ENCODE results near the gene ZBED2.

Gene ZBED2

GRCh38 chr3:111595232-111595631 lies at the start of gene ZBED2:
Gene ZBED2 (minus strand): TSS chr3:111595346. CDS start chr3:111594201, 1,145 bp downstream.
- H3K4me2 ChIP-seq (ENCODE audit: low read depth, low read length, poor library complexity, severe bottlenecking): no peak within 1 kb of the TSS
- no peak within 1 kb of the TSS for H2AFZ ChIP-seq (ENCODE audit: low read length)
- no peaks in the 10 kb centered on the region for H4K20me1 ChIP-seq (ENCODE audit: insufficient read depth, low read length, poor library complexity, severe bottlenecking)
- no peak within 1 kb of the TSS for H3K9ac ChIP-seq (ENCODE audit: low read depth, low read length, poor library complexity, severe bottlenecking)
- H3K79me2 ChIP-seq (ENCODE audit: insufficient read depth, low read length): no peaks in the 10 kb centered on the region
- no peak for TF ChIP-seq EZH2phosphoT487 (IDR thresholded peaks at IDR 0.05; ENCODE audit: borderline replicate concordance)
- TF ChIP-seq, protein P1, sequence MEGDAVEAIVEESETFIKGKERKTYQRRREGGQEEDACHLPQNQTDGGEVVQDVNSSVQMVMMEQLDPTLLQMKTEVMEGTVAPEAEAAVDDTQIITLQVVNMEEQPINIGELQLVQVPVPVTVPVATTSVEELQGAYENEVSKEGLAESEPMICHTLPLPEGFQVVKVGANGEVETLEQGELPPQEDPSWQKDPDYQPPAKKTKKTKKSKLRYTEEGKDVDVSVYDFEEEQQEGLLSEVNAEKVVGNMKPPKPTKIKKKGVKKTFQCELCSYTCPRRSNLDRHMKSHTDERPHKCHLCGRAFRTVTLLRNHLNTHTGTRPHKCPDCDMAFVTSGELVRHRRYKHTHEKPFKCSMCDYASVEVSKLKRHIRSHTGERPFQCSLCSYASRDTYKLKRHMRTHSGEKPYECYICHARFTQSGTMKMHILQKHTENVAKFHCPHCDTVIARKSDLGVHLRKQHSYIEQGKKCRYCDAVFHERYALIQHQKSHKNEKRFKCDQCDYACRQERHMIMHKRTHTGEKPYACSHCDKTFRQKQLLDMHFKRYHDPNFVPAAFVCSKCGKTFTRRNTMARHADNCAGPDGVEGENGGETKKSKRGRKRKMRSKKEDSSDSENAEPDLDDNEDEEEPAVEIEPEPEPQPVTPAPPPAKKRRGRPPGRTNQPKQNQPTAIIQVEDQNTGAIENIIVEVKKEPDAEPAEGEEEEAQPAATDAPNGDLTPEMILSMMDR (conservative IDR thresholded peaks at IDR 0.05; ENCODE audit: low read length): no peak
- H3K4me1 ChIP-seq (ENCODE audit: insufficient read depth, low read length, poor library complexity, severe bottlenecking): peaks cover 4% of the 10 kb centered on the region
- no peaks in the 10 kb centered on the region for H3K9me3 ChIP-seq (ENCODE audit: insufficient read depth, low read depth, low read length)
- H3K27me3 ChIP-seq (ENCODE audit: insufficient read depth, low read length, poor library complexity, severe bottlenecking): no peaks in the 10 kb centered on the region
- no peaks in the 10 kb centered on the region for H3K9me2 ChIP-seq (replicated peaks; ENCODE audit: low read depth, low read length)
- H3K36me3 ChIP-seq (ENCODE audit: insufficient read depth, low read length): peaks cover 14% of the 10 kb centered on the region; the same call in 1 of the 2 replicates
- H3F3A ChIP-seq (ENCODE audit: low read depth): no peaks in the 10 kb centered on the region
- H3K4me3 ChIP-seq (ENCODE audit: low read length, poor library complexity, severe bottlenecking): no peak within 1 kb of the TSS

DNA sequence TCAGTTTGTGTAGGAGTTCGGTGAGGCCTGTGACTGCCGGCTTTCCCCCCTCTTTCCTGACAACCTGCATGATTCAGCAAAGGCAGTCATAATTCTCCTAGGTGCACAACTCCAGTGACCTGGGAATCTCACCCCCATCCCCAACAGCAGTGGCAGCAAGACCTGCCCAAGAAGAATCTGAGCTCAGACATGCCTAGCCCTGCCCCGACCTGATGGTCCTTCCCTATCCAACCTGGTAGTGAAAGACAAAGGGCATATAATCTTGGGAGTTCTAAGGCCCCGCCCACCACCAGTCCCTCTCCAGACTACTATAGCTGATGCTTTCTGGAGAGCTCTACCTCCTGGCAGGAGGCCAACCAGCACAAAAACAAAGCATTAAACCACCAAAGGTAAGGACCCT lies 44.2 kb upstream of the ZBED2 start:
- Histone ChIP-seq H3K79me2 (ENCODE audit: insufficient read depth, low read length) (no peaks in the 10 kb centered on the region), H3F3A (ENCODE audit: low read depth) (no peaks in the 10 kb centered on the region), H3K9ac (ENCODE audit: low read depth, low read length, poor library complexity, severe bottlenecking) (no peak overlapping the region), H3K9me2 (replicated peaks; ENCODE audit: low read depth, low read length) (no peaks in the 10 kb centered on the region), H4K20me1 (ENCODE audit: insufficient read depth, low read length, poor library complexity, severe bottlenecking) (no peaks in the 10 kb centered on the region), H2AFZ (ENCODE audit: low read length) (no peak overlapping the region), H3K4me3 (ENCODE audit: low read length, poor library complexity, severe bottlenecking) (no peak overlapping the region), H3K4me1 (ENCODE audit: insufficient read depth, low read length, poor library complexity, severe bottlenecking) (no peaks in the 10 kb centered on the region), H3K4me2 (ENCODE audit: low read depth, low read length, poor library complexity, severe bottlenecking) (no peak overlapping the region), H3K27me3 (ENCODE audit: insufficient read depth, low read length, poor library complexity, severe bottlenecking) (no peaks in the 10 kb centered on the region), H3K36me3 (ENCODE audit: insufficient read depth, low read length) (peaks cover 12% of the 10 kb centered on the region; the same call in 1 of the 2 replicates), H3K9me3 (ENCODE audit: insufficient read depth, low read depth, low read length) (peaks cover under 1% of the 10 kb centered on the region; the same call in 1 of the 2 replicates)
- no peak for TF ChIP-seq EZH2phosphoT487 (IDR thresholded peaks at IDR 0.05; ENCODE audit: borderline replicate concordance)
- TF ChIP-seq, protein P1 (conservative IDR thresholded peaks at IDR 0.05; ENCODE audit: low read length): no peak

DNA sequence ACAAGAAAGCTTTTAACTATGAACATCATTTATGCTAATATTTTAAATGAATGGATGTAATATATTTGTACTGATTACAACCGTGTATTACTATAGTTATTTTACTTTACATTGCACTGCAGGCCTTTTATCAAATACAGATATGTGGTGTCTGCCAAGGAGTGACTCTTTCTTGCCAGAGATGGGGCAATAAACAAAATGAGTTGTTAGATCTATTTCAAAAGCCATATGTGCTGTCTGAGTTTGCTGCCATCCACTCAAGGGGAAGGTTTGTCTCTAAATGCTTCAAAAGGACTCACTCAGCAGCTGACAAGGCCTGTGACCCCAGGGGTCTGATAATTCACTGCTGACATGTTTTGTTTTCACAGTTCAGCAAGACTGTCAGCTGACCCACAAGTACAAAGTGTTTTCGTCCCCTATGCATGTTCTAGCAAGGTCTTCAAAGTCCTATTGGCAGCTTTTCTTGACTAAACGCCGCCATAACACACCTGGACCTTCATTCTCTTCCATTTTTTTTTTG lies 41.3 kb upstream of the ZBED2 start:
- H3K9ac ChIP-seq (ENCODE audit: low read depth, low read length, poor library complexity, severe bottlenecking): no peak overlapping the region
- TF ChIP-seq EZH2phosphoT487 (IDR thresholded peaks at IDR 0.05; ENCODE audit: borderline replicate concordance): no peak
- TF ChIP-seq, protein P1 (conservative IDR thresholded peaks at IDR 0.05; ENCODE audit: low read length): no peak
- H3K4me1 ChIP-seq (ENCODE audit: insufficient read depth, low read length, poor library complexity, severe bottlenecking): no peaks in the 10 kb centered on the region
- no peak overlapping the region for H3K4me3 ChIP-seq (ENCODE audit: low read length, poor library complexity, severe bottlenecking)
- H3K79me2 ChIP-seq (ENCODE audit: insufficient read depth, low read length): no peaks in the 10 kb centered on the region
- no peaks in the 10 kb centered on the region for H4K20me1 ChIP-seq (ENCODE audit: insufficient read depth, low read length, poor library complexity, severe bottlenecking)
- no peak overlapping the region for H3K4me2 ChIP-seq (ENCODE audit: low read depth, low read length, poor library complexity, severe bottlenecking)
- no peaks in the 10 kb centered on the region for H3K9me2 ChIP-seq (replicated peaks; ENCODE audit: low read depth, low read length)
- H3F3A ChIP-seq (ENCODE audit: low read depth): no peaks in the 10 kb centered on the region
- H3K9me3 ChIP-seq (ENCODE audit: insufficient read depth, low read depth, low read length): no peaks in the 10 kb centered on the region
- no peaks in the 10 kb centered on the region for H3K27me3 ChIP-seq (ENCODE audit: insufficient read depth, low read length, poor library complexity, severe bottlenecking)
- peaks cover 12% of the 10 kb centered on the region; the same call in 1 of the 2 replicates for H3K36me3 ChIP-seq (ENCODE audit: insufficient read depth, low read length)
- no peak overlapping the region for H2AFZ ChIP-seq (ENCODE audit: low read length)
